SU-DHL-6 (cell line): ENCODE data around the gene PLOD2.

Source experiments
- H2AFZ ChIP-seq: fragments of 200-600 bp; sonication (generic); 2 replicates; pipeline ENCODE4 v1.6.1; 2014; ENCODE audit warnings: low read depth, mild to moderate bottlenecking, moderate library complexity, mixed read lengths, antibody characterized with exemption, low read length; ENCODE audit not compliant: severe bottlenecking
- H3F3A ChIP-seq: fragments of 200-600 bp; shearing (Covaris generic); 2 replicates; pipeline ENCODE4 v1.6.0; 2016; ENCODE audit warnings: antibody characterized with exemption, mild to moderate bottlenecking; ENCODE audit not compliant: insufficient read depth
- H3K27ac ChIP-seq: fragments of 200-600 bp; sonication (generic); 2 replicates; pipeline ENCODE4 v1.5.1; 2016; ENCODE audit warnings: low read depth, mild to moderate bottlenecking, low read length, moderate library complexity, mixed read lengths
- H3K27me3 ChIP-seq: fragments of 200-600 bp; sonication (generic), shearing (Covaris generic); 2 replicates; pipeline ENCODE4 v1.6.0; 2014; ENCODE audit warnings: mild to moderate bottlenecking, low read length
- H3K36me3 ChIP-seq: fragments of 200-600 bp; sonication (generic); 2 replicates; pipeline ENCODE4 v1.6.1; 2014; ENCODE audit warnings: mild to moderate bottlenecking, low read length, mixed read lengths
- H3K4me2 ChIP-seq: fragments of 300-600, 200-600 bp; shearing (Covaris generic), sonication (generic); 2 replicates; pipeline ENCODE4 v1.6.0; 2014; ENCODE audit warnings: low read length, low read depth, mild to moderate bottlenecking; ENCODE audit not compliant: poor library complexity, severe bottlenecking
- H3K4me3 ChIP-seq: fragments of 200-600 bp; sonication (generic); 2 replicates; pipeline ENCODE4 v1.5.1; 2014; ENCODE audit warnings: antibody characterized with exemption, low read length, mild to moderate bottlenecking, mixed read lengths; ENCODE audit not compliant: insufficient read depth, poor library complexity, severe bottlenecking
- H3K79me2 ChIP-seq: fragments of 200-600 bp; sonication (generic); 2 replicates; pipeline ENCODE4 v1.6.1; 2014; ENCODE audit warnings: mild to moderate bottlenecking, low read length, moderate library complexity; ENCODE audit not compliant: insufficient read depth
- H3K9ac ChIP-seq: fragments of 200-600 bp; sonication (generic); 2 replicates; pipeline ENCODE4 v1.7.0; 2014; ENCODE audit warnings: mild to moderate bottlenecking, low read length
- H3K9me2 ChIP-seq: fragments of 200-600 bp; sonication (generic); replicated peaks from 2 replicates; pipeline ENCODE4 v1.6.1; 2014; ENCODE audit warnings: low read length; ENCODE audit not compliant: insufficient read depth
- H3K9me3 ChIP-seq: fragments of 200-600 bp; sonication (generic); 2 replicates; pipeline ENCODE4 v1.6.1; 2014; ENCODE audit warnings: low read length, mixed read lengths; ENCODE audit not compliant: insufficient read depth
- H4K20me1 ChIP-seq: fragments of 200-600 bp; sonication (generic); 2 replicates; pipeline ENCODE4 v1.6.1; 2014; ENCODE audit warnings: low read depth, mild to moderate bottlenecking, antibody characterized with exemption, low read length, moderate library complexity, mixed read lengths
- EZH2phosphoT487 ChIP-seq: fragments of 200-600 bp; sonication (generic), shearing (Covaris generic); conservative IDR thresholded peaks from 2 replicates; pipeline ENCODE4 v1.6.1; 2018; ENCODE audit warnings: mild to moderate bottlenecking, antibody characterized with exemption, low read length, moderate library complexity, mixed read lengths
- TF ChIP-seq, protein P1 (sequence below): fragments of 200-600 bp; sonication (generic); IDR thresholded peaks from one replicate; pipeline ENCODE4 v1.5.1; 2017; ENCODE audit warnings: antibody characterized with exemption, mild to moderate bottlenecking, low read length, moderate library complexity; ENCODE audit not compliant: insufficient read depth, poor library complexity, severe bottlenecking

Gene PLOD2

DNA sequence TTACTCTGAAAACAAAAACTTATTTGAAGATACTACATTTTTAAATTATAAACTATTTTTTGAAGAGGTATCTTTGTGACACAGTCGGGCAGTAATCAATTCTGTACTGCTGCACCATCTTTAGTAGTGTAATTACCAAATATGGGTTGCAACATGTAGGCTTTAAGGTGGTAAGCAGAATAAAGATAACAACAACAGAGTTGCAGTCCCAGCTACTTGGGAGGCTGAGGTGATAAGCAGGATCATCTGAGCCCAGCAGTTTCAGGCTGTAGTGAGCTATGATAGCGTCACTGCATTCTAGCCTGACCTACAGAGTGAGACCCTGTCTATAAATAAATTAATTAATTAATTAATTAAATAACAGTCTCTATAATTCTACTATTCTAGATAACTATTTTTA, 6.0 kb downstream of the PLOD2 start:
- Histone ChIP-seq H3F3A (no peaks in the 10 kb centered on the region), H3K4me2 (no peak overlapping the region), H2AFZ (no peak overlapping the region), H3K9ac (no peak overlapping the region), H3K9me2 (no peaks in the 10 kb centered on the region), H3K4me3 (no peak overlapping the region), H3K36me3 (no peaks in the 10 kb centered on the region), H3K27ac (no peak overlapping the region), H3K27me3 (no peaks in the 10 kb centered on the region), H3K9me3 (no peaks in the 10 kb centered on the region), H4K20me1 (no peaks in the 10 kb centered on the region), H3K79me2 (no peaks in the 10 kb centered on the region)
- TF ChIP-seq, protein P1, sequence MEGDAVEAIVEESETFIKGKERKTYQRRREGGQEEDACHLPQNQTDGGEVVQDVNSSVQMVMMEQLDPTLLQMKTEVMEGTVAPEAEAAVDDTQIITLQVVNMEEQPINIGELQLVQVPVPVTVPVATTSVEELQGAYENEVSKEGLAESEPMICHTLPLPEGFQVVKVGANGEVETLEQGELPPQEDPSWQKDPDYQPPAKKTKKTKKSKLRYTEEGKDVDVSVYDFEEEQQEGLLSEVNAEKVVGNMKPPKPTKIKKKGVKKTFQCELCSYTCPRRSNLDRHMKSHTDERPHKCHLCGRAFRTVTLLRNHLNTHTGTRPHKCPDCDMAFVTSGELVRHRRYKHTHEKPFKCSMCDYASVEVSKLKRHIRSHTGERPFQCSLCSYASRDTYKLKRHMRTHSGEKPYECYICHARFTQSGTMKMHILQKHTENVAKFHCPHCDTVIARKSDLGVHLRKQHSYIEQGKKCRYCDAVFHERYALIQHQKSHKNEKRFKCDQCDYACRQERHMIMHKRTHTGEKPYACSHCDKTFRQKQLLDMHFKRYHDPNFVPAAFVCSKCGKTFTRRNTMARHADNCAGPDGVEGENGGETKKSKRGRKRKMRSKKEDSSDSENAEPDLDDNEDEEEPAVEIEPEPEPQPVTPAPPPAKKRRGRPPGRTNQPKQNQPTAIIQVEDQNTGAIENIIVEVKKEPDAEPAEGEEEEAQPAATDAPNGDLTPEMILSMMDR = no peak
- TF ChIP-seq EZH2phosphoT487 = no peak

DNA sequence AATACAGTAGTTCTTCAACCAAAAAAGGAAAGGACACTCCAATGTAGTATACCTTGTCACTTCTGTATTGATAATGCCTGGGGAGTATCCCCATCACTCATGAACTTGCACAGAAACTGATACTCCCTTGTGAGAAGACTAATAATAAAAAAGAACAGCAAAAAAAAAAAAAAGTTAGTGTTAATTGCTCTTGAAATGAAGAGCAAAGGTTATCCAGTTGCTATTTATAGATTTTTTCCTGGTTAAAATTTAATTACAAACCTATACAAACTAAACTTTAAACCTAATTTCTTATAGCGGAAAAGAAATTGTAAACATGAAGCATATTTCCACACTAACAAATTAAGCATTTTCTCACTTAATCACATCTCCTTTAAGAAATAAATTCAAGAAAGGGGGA, 6.7 kb downstream of the PLOD2 start:
- no peaks in the 10 kb centered on the region for H3K36me3 ChIP-seq
- no peaks in the 10 kb centered on the region for H3K79me2 ChIP-seq
- TF ChIP-seq, protein P1 = no peak
- no peak for TF ChIP-seq EZH2phosphoT487
- H3K9me2 ChIP-seq = no peaks in the 10 kb centered on the region
- H3K27me3 ChIP-seq = no peaks in the 10 kb centered on the region
- no peaks in the 10 kb centered on the region for H4K20me1 ChIP-seq
- H3K4me2 ChIP-seq = no peak overlapping the region
- H3K27ac ChIP-seq = no peak overlapping the region
- no peak overlapping the region for H2AFZ ChIP-seq
- H3K9me3 ChIP-seq = no peaks in the 10 kb centered on the region
- H3K9ac ChIP-seq = no peak overlapping the region
- H3K4me3 ChIP-seq = no peak overlapping the region
- no peaks in the 10 kb centered on the region for H3F3A ChIP-seq

DNA sequence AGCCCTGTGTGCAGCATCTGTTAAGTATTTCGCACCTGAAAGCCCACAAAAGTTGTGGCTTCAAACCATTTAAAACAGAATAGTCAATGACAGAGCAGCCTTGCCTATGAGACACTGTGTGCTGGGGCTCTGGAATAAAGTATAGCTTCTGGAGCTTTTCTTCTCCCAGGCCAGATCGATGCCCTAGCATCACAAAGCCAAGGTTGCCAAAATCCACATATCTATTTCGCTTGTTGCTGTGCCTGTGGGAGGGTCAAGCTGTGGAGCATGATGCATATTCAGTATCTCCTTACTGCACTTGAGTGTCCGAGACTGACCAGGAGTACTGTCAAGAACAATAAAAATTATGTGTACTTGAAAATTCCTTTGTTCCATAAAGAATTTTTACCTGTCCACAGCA, 7.6 kb downstream of the PLOD2 start:
- no peak overlapping the region for H3K4me2 ChIP-seq
- no peak overlapping the region for H2AFZ ChIP-seq
- no peaks in the 10 kb centered on the region for H3K79me2 ChIP-seq
- no peaks in the 10 kb centered on the region for H3K27me3 ChIP-seq
- H3K36me3 ChIP-seq = no peaks in the 10 kb centered on the region
- TF ChIP-seq EZH2phosphoT487 = no peak
- TF ChIP-seq, protein P1 = no peak
- no peak overlapping the region for H3K9ac ChIP-seq
- no peaks in the 10 kb centered on the region for H3K9me3 ChIP-seq
- no peaks in the 10 kb centered on the region for H3F3A ChIP-seq
- H4K20me1 ChIP-seq = no peaks in the 10 kb centered on the region
- H3K9me2 ChIP-seq = no peaks in the 10 kb centered on the region
- H3K4me3 ChIP-seq = no peak overlapping the region
- H3K27ac ChIP-seq = no peak overlapping the region
